ENCODE measurements around the gene DROSHA. TPM values are rescaled to one million over a fixed set of nuclear protein-coding genes. Genes with fewer than 3 reads are reported as not detected.

Gene DROSHA
- total RNA-seq, 1 experiment from 2014 or later, result 106 TPM

- Mint-ChIP-seq H3K36me3 (ENCODE audit: insufficient read depth in 1 of 3, low read depth in 3 of 3) (no peaks in the 10 kb centered on the region; a peak in 1 of 7 replicates), H3K27me3 (ENCODE audit: low read depth) (no peaks in the 10 kb centered on the region; the same call in 1 of the 2 replicates), H3K4me3 (no peak overlapping the region), H3K9me3 (no peaks in the 10 kb centered on the region), H3K27ac (no peak overlapping the region), H3K4me1 (peaks cover 21 to 22% of the 10 kb centered on the region in 2 experiments)
- H4K91ac ChIP-seq (ENCODE audit: insufficient read length, low read depth, low read length), result no peak overlapping the region
- no peaks in the 10 kb centered on the region for H3K9me3 ChIP-seq (ENCODE audit: control insufficient read depth, low read depth, low read length)
- no peak overlapping the region for H3K27ac ChIP-seq (ENCODE audit: insufficient read length, low read depth, low read length)
- H2AFZ ChIP-seq (ENCODE audit: low read length), result no peak overlapping the region
- no peaks in the 10 kb centered on the region for H3K79me1 ChIP-seq (ENCODE audit: insufficient read depth, low read depth, low read length, poor library complexity, severe bottlenecking)
- no peaks in the 10 kb centered on the region for H4K20me1 ChIP-seq (ENCODE audit: control insufficient read depth, insufficient read depth, insufficient read length)
- H3K14ac ChIP-seq (ENCODE audit: insufficient read depth, low read length), result no peak overlapping the region
- no peak overlapping the region for H2BK12ac ChIP-seq (ENCODE audit: insufficient read length, low read depth, low read length)
- no peak overlapping the region for H2BK5ac ChIP-seq (ENCODE audit: insufficient read length, low read length)
- no peak overlapping the region for H3K56ac ChIP-seq (ENCODE audit: insufficient read length, low read depth, low read length)
- no peak overlapping the region for H4K5ac ChIP-seq (ENCODE audit: insufficient read length, low read depth, low read length)
- no peak overlapping the region for H3T11ph ChIP-seq (ENCODE audit: low read length)
- no peak for DNase-seq
- H2BK15ac ChIP-seq (ENCODE audit: low read depth, low read length), result no peak overlapping the region
- H2AK5ac ChIP-seq (ENCODE audit: insufficient read length, low read length), result no peak overlapping the region
- no peak overlapping the region for H4K8ac ChIP-seq (replicated peaks; ENCODE audit: insufficient read length, low read depth, low read length)
- TF ChIP-seq, protein P1, sequence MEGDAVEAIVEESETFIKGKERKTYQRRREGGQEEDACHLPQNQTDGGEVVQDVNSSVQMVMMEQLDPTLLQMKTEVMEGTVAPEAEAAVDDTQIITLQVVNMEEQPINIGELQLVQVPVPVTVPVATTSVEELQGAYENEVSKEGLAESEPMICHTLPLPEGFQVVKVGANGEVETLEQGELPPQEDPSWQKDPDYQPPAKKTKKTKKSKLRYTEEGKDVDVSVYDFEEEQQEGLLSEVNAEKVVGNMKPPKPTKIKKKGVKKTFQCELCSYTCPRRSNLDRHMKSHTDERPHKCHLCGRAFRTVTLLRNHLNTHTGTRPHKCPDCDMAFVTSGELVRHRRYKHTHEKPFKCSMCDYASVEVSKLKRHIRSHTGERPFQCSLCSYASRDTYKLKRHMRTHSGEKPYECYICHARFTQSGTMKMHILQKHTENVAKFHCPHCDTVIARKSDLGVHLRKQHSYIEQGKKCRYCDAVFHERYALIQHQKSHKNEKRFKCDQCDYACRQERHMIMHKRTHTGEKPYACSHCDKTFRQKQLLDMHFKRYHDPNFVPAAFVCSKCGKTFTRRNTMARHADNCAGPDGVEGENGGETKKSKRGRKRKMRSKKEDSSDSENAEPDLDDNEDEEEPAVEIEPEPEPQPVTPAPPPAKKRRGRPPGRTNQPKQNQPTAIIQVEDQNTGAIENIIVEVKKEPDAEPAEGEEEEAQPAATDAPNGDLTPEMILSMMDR (conservative IDR thresholded peaks at IDR 0.05), result no peak
- H2BK120ac ChIP-seq (ENCODE audit: low read depth, low read length, poor library complexity, severe bottlenecking), result no peak overlapping the region
- H3K4ac ChIP-seq (ENCODE audit: low read depth, low read length), result no peak overlapping the region; the same call in 1 of the 2 replicates
- peaks cover 4% of the 10 kb centered on the region; the same call in 1 of the 2 replicates for H3K4me1 ChIP-seq (ENCODE audit: insufficient read depth, low read length)
- no peak overlapping the region for H2BK20ac ChIP-seq (ENCODE audit: low read depth, low read length, poor library complexity, severe bottlenecking)
- WGBS (ENCODE audit: extremely low coverage, insufficient read length, low lambda C conversion rate), result no CpG with 5 or more reads among the region's 7 CpGs
- H3K79me2 ChIP-seq (ENCODE audit: insufficient read depth, low read length), result no peaks in the 10 kb centered on the region
- no peaks in the 10 kb centered on the region for H3K23me2 ChIP-seq (ENCODE audit: insufficient read length, low read depth, low read length, poor library complexity, severe bottlenecking)
- H3K27me3 ChIP-seq (ENCODE audit: insufficient read depth, low read length), result no peaks in the 10 kb centered on the region
- no peak overlapping the region for H3K18ac ChIP-seq (ENCODE audit: insufficient read length, low read depth, low read length)
- H3K4me2 ChIP-seq (ENCODE audit: insufficient read depth, insufficient read length, low read length), result no peak overlapping the region
- no peak overlapping the region for H3K23ac ChIP-seq (ENCODE audit: insufficient read length, low read depth, low read length)
- no peak overlapping the region for H3K9ac ChIP-seq (ENCODE audit: extremely low read depth, insufficient read length, low read length)
These were observed 153.1 kb downstream of the DROSHA start for GRCh38 chr5:31378838-31379237.

Measured in H9 (cell line).